Testis (tissue), 3 donors: ENCODE results near the gene CXCL13. TPM values are rescaled to one million over a fixed set of nuclear protein-coding genes. Genes with fewer than 3 reads are reported as not detected.
"Not testable (repeated sequence)": the region's sequence is repeated elsewhere in the genome, so short reads cannot be mapped to it uniquely, and the experiment has no call there.

Source experiments
- DNase-seq: peaks from one replicate; pipeline ENCODE4 v3.0.0-alpha.2; 2019
- H3K27ac ChIP-seq, 2 donors: fragments of 200-600 bp; sonication (generic); one replicate each; pipeline ENCODE4 v1.5.1; 2019
- H3K27me3 ChIP-seq: fragments of 200-600 bp; sonication (generic); one replicate; pipeline ENCODE4 v1.5.1; 2019
- H3K36me3 ChIP-seq: fragments of 200-600 bp; sonication (generic); one replicate; pipeline ENCODE4 v1.5.1; 2017; ENCODE audit warnings: low read depth; ENCODE audit errors: missing control alignments
- H3K4me1 ChIP-seq: fragments of 200-600 bp; sonication (generic); one replicate; pipeline ENCODE4 v1.5.1; 2019
- H3K4me3 ChIP-seq, 2 donors: fragments of 200-600 bp; sonication (generic); one replicate each; pipeline ENCODE4 v1.5.1; 2017 to 2019
- H3K9me3 ChIP-seq: fragments of 200-600 bp; sonication (generic); one replicate; pipeline ENCODE4 v1.5.1; 2017
- POLR2A ChIP-seq: fragments of 450-650 bp; IDR thresholded peaks from one replicate; pipeline ENCODE4 v1.6.1; 2017; ENCODE audit warnings: antibody characterized with exemption, mild to moderate bottlenecking, moderate library complexity
- WGBS, 2 donors: methylation state at CpG; one replicate each; pipeline ENCODE4 v1.1.5; 2018; 5-methylcytosine and 5-hydroxymethylcytosine counted together
- intact Hi-C: fragments of 100-400 bp; cut with DNase I; formaldehyde crosslinking; loops from one replicate; pipeline ENCODE4 v1.15.1; 2023; ENCODE audit warnings: low total_unique reads
- polyA plus RNA-seq: library from polyadenylated mRNA; stranded (reverse); fragments of 350-450 nt; fragmentation: Illumina TruSeq; extraction: RNeasy Lipid Tissue Mini Kit (QIAGEN cat#74804); gene quantifications from one replicate; pipeline ENCODE4 v1.2.3, GENCODE V29; 2014; ENCODE audit warnings: low read depth, low replicate concordance; ENCODE audit not compliant: insufficient read depth
- total RNA-seq, 2 donors: library from RNA; depleted of rRNA; stranded (reverse); fragments of >200 nt; gene quantifications; one replicate each; pipeline ENCODE4 v1.2.3, GENCODE V29; 2016
- TF ChIP-seq, protein P1 (sequence below), 3 experiments: fragments of 450-650 bp in 2 of 3; fragments of 200-600 bp in 1 of 3; sonication (generic) in 1 of 3; IDR thresholded peaks; one replicate each; pipeline ENCODE4 v1.5.1; 2016 to 2019; ENCODE audit warnings: antibody characterized with exemption in 3 of 3, mild to moderate bottlenecking in 2 of 3, moderate library complexity in 1 of 3

The CXCL13 gene
- total and polyA plus RNA-seq, 3 donors from 2014 or later: 0.56 to 2.0 (median 1.7) TPM

DNA sequence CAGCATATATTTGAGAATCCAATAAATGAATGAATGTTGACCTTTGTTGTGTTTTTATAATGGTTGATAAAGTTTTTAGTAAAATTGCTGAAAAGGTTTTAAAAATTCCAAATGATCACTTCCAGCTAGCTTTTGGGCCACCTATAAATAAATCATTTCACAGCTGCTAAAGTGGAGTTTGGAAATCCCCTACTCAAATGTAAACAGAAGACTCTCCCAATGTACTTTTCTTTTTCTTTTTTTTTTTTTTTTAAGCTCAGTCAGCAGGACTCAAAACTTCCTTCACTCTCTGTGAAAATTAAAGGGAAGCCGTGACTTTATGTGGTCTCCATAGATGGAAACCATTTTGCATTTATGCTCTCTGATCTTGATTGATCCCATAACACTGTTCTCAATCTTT lies 45.2 kb downstream of the CXCL13 start:
- Histone ChIP-seq H3K9me3 (no peaks in the 10 kb centered on the region), H3K4me1 (no peaks in the 10 kb centered on the region), H3K4me3 (no peak overlapping the region), H3K36me3 (no peaks in the 10 kb centered on the region), H3K27me3 (no peaks in the 10 kb centered on the region), H3K27ac (no peak overlapping the region)
- no peak for DNase-seq
- TF ChIP-seq, protein P1, sequence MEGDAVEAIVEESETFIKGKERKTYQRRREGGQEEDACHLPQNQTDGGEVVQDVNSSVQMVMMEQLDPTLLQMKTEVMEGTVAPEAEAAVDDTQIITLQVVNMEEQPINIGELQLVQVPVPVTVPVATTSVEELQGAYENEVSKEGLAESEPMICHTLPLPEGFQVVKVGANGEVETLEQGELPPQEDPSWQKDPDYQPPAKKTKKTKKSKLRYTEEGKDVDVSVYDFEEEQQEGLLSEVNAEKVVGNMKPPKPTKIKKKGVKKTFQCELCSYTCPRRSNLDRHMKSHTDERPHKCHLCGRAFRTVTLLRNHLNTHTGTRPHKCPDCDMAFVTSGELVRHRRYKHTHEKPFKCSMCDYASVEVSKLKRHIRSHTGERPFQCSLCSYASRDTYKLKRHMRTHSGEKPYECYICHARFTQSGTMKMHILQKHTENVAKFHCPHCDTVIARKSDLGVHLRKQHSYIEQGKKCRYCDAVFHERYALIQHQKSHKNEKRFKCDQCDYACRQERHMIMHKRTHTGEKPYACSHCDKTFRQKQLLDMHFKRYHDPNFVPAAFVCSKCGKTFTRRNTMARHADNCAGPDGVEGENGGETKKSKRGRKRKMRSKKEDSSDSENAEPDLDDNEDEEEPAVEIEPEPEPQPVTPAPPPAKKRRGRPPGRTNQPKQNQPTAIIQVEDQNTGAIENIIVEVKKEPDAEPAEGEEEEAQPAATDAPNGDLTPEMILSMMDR (IDR thresholded peaks at IDR 0.05): no peak
- no peak for TF ChIP-seq POLR2A
- WGBS, 2 donors: 80 to 93% methylated on average over 1 of the region's 1 CpG
- intact Hi-C loops: no loop called here

DNA sequence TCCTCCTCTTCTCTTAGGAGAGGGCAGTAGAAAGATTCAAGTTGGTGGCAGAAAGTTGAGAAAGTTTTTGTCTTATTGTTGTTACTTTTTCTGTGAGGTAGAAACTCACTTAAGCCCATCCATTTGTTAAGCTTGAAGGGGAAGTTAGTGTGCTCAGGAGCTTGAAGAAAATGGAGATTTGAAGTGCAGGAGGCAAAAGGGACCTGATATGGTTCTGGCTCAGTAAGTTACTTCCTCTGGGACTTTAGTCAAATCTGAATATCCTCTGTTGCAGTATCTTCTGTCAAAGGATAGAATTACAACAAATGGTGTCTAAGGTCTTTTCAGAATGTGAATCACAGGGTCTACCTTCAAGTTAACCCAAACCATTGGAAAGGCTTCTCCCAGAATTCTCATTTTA lies 46.2 kb downstream of the CXCL13 start:
- H3K9me3 ChIP-seq: no peaks in the 10 kb centered on the region
- no peaks in the 10 kb centered on the region for H3K27me3 ChIP-seq
- H3K27ac ChIP-seq: no peak overlapping the region
- TF ChIP-seq POLR2A: no peak
- TF ChIP-seq, protein P1 (IDR thresholded peaks at IDR 0.05): no peak
- H3K36me3 ChIP-seq: no peaks in the 10 kb centered on the region
- intact Hi-C loops: no loop called here
- H3K4me1 ChIP-seq: no peaks in the 10 kb centered on the region
- DNase-seq: no peak
- H3K4me3 ChIP-seq: no peak overlapping the region

DNA sequence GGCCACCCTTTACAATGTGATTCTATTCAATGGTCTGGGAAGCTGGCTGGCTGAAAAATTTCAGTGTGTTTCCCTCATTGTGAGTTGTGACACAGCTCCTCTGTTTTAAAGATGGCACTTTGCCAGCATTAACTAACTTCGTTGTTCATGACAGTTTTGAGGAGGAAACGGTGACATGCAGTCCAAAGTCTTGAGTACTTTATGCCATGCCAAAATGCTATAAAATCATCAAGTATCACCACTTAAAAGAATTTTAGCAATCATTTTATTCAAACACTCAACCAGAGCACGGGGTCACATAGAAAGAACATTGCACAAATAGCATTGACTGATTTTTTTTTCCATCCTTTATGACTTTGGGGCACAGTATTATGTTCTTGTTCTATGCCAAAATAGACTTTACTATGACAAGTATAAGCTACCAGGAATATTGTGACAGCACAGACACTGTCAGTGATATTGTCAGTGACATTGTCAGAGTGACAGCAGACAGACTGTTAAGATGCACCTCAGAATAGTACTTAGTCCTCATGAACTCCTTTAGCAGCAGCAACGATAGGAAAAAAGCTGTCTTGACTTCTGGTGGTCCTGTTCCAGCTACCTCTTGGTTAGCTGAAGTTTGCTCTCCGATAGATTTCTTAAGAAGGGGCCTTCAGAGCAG lies 46.7 kb downstream of the CXCL13 start:
- H3K27me3 ChIP-seq: no peaks in the 10 kb centered on the region
- H3K4me1 ChIP-seq: no peaks in the 10 kb centered on the region
- H3K4me3 ChIP-seq: no peak overlapping the region
- TF ChIP-seq POLR2A: no peak
- TF ChIP-seq, protein P1 (IDR thresholded peaks at IDR 0.05): no peak
- intact Hi-C loops: no loop called here
- H3K36me3 ChIP-seq: no peaks in the 10 kb centered on the region
- no peak overlapping the region for H3K27ac ChIP-seq
- 58 to 69% methylated on average over 5 of the region's 5 CpGs for WGBS, 2 donors
- no peak for DNase-seq
- no peaks in the 10 kb centered on the region for H3K9me3 ChIP-seq

DNA sequence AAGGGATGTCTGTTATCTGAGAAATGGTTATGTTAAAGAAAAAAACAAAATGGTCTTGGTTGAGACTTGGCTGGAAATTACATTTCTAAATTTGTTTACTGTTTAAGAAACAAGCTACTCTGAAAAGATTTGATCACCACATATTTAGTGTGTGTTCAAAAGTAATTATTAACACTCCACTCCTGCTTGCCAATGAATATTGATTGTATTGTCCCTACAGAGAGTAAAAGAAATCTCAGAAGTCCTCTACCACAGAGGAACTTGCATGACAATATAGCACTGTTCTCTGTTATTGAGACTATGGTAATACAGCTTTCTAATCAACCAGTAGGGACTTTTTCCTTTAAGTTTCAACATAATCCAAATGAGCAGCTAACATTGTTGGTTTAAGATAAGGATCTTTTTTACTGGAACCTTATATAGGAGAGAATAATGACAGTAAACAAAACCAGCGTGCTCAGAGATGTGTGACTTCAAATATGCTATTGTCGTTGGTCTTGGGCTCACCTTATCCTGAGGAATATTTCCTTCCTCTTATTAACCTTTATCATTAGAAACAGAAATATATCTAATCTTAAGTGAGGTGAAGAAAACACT lies 47.6 kb downstream of the CXCL13 start:
- TF ChIP-seq, protein P1 (IDR thresholded peaks at IDR 0.05): no peak
- TF ChIP-seq POLR2A: no peak
- no peaks in the 10 kb centered on the region for H3K9me3 ChIP-seq
- 83 to 88% methylated on average over 2 of the region's 2 CpGs for WGBS, 2 donors
- H3K27ac ChIP-seq: no peak overlapping the region
- no peaks in the 10 kb centered on the region for H3K27me3 ChIP-seq
- H3K36me3 ChIP-seq: no peaks in the 10 kb centered on the region
- intact Hi-C loops: no loop called here
- H3K4me1 ChIP-seq: no peaks in the 10 kb centered on the region
- H3K4me3 ChIP-seq: no peak overlapping the region
- DNase-seq: no peak

DNA sequence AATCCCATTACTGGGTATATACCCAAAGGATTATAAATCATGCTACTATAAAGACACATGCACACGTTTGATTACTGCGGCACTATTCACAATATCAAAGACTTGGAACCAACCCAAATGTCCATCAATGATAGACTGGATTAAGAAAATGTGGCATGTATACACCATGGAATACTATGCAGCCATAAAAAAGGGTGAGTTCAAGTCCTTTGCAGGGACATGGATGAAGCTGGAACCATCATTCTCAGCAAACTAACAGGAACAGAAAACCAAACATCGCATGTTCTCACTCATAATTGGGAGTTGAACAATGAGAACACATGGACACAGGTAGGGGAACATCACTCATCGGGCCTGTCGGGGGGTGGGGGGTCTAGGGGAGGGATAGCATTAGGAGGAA lies 54.7 kb downstream of the CXCL13 start:
- H3K27me3 ChIP-seq, H3K4me3 ChIP-seq, H3K27ac ChIP-seq, intact Hi-C loops, H3K9me3 ChIP-seq, H3K4me1 ChIP-seq, H3K36me3 ChIP-seq, DNase-seq: not testable (repeated sequence)
- 89% methylated on average over 5 of the region's 5 CpGs for WGBS, 2 donors

Other genes starting within 250 kb of the CXCL13 start
- 10 to 100 TPM; 21.0 to 25.7 TPM for gene CNOT6L, start 213.5 kb downstream of the CXCL13 start, total RNA-seq
- gene CNOT6L, start 213.5 kb downstream of the CXCL13 start, polyA plus RNA-seq: 23.1 TPM